GM12878 (cell line): Measurements from ENCODE around the gene CCDC87. TPM values are rescaled to one million over a fixed set of nuclear protein-coding genes. Genes with fewer than 3 reads are reported as not detected.

ENCODE experiments used
- ATAC-seq: fragments of 200-7000 bp; cut with Tn5 transposase; 3 replicates; pipeline ENCODE4 v1.9.1; 2020; ENCODE audit warnings: mild to moderate bottlenecking, moderate library complexity
- BruUV-seq: library from RNA; stranded (reverse); fragments of 400-500 nt; replicated peaks from 2 replicates; lab custom pipeline; 2021; lab: Mats Ljungman, UMichigan
- CTCF ChIA-PET: fragments of 300-600 bp; sonication (Branson Sonifier 250); formaldehyde crosslinking; extraction: SDS; loops from one replicate; lab custom pipeline; 2021; ENCODE audit warnings: inconsistent platforms; lab: Yijun Ruan, JAX
- POLR2A ChIA-PET: fragments of 350-600 bp; formaldehyde crosslinking; extraction: SDS; loops from one replicate; lab custom pipeline; 2021; ENCODE audit warnings: inconsistent platforms; lab: Charles Lee
- RAD21 ChIA-PET: fragments of 300-600 bp; sonication (Branson Sonifier 250); formaldehyde crosslinking; loops from one replicate; lab custom pipeline; 2023; ENCODE audit warnings: antibody characterized with exemption; ENCODE audit not compliant: unreplicated experiment; lab: Charles Lee
- SMC1A ChIA-PET: fragments of 300-600 bp; sonication (Branson Sonifier 250); formaldehyde crosslinking; loops from one replicate; lab custom pipeline; 2023; ENCODE audit not compliant: unreplicated experiment, uncharacterized antibody; lab: Charles Lee
- DNase-seq: peaks from one replicate; pipeline ENCODE4 v3.0.0-alpha.2; 2011; ENCODE audit warnings: low read depth, low spot score
- FAIRE-seq: peaks from 3 replicates; lab custom pipeline; 2011; peaks lifted over from hg19 to GRCh38; lab: Jason Lieb, UNC
- H2AFZ ChIP-seq: 2 replicates; pipeline ENCODE4 v1.6.0; 2011; ENCODE audit warnings: low read depth, low read length, control low read depth; ENCODE audit not compliant: control insufficient read depth
- H3K27ac ChIP-seq: 2 replicates; pipeline ENCODE4 v1.5.1; 2011; ENCODE audit warnings: control low read depth; ENCODE audit not compliant: control insufficient read depth, insufficient read depth
- H3K27me3 ChIP-seq, 2 experiments: replicated peaks in 1 of 2; 2 replicates each; pipeline versions ENCODE4 v1.6.0 to v1.6.1; 2011; ENCODE audit warnings: low read length in 1 of 2; ENCODE audit not compliant: control insufficient read depth in 2 of 2, insufficient read depth in 2 of 2
- H3K36me3 ChIP-seq, 2 experiments: 2 replicates each; pipeline ENCODE4 v1.5.1; 2011; ENCODE audit warnings: low read length in 1 of 2; ENCODE audit not compliant: control insufficient read depth in 2 of 2, insufficient read depth in 2 of 2
- H3K4me1 ChIP-seq: 2 replicates; pipeline ENCODE4 v1.6.1; 2011; ENCODE audit warnings: mild to moderate bottlenecking, low read length, moderate library complexity, mixed read lengths; ENCODE audit not compliant: control insufficient read depth, insufficient read depth
- H3K4me2 ChIP-seq: 2 replicates; pipeline ENCODE4 v1.6.0; 2011; ENCODE audit warnings: control low read depth; ENCODE audit not compliant: control insufficient read depth, insufficient read depth
- H3K4me3 ChIP-seq: fragments of 200-600 bp; sonication (generic); 2 replicates; pipeline ENCODE4 v1.5.1; 2016
- H3K79me2 ChIP-seq: 2 replicates; pipeline ENCODE4 v1.6.0; 2011; ENCODE audit warnings: low read length; ENCODE audit not compliant: control insufficient read depth, insufficient read depth
- H3K9ac ChIP-seq: 2 replicates; pipeline ENCODE4 v1.8.0; 2011; ENCODE audit warnings: low read length, control low read depth, mixed read lengths; ENCODE audit not compliant: control insufficient read depth, insufficient read depth
- H3K9me3 ChIP-seq: replicated peaks from 3 replicates; pipeline ENCODE4 v1.5.1; 2011; ENCODE audit warnings: mild to moderate bottlenecking, low read length; ENCODE audit not compliant: control insufficient read depth, insufficient read depth
- H4K20me1 ChIP-seq: 2 replicates; pipeline ENCODE4 v1.6.0; 2011; ENCODE audit not compliant: control insufficient read depth, insufficient read depth
- E2F4 ChIP-seq: IDR thresholded peaks from 2 replicates; pipeline ENCODE4 v1.6.1; 2012; ENCODE audit warnings: low read depth, low read length, improper control_type of control experiment
- KDM1A ChIP-seq: fragments of 200-600 bp; sonication (generic); IDR thresholded peaks from 2 replicates; pipeline ENCODE4 v1.6.1; 2016; ENCODE audit warnings: borderline replicate concordance
- NBN ChIP-seq: fragments of 450-650 bp; IDR thresholded peaks from 2 replicates; pipeline ENCODE4 v1.6.1; 2016
- PAX5 ChIP-seq: IDR thresholded peaks from 2 replicates; pipeline ENCODE4 v1.6.1; 2011; ENCODE audit warnings: low read depth, low read length, borderline replicate concordance
- RUNX3 ChIP-seq: IDR thresholded peaks from 2 replicates; pipeline ENCODE4 v1.6.1; 2012; ENCODE audit warnings: low read length, inconsistent platforms
- SIN3A ChIP-seq: IDR thresholded peaks from 2 replicates; pipeline ENCODE4 v1.6.1; 2012; ENCODE audit warnings: low read depth, low read length, improper control_type of control experiment
- SMAD1 ChIP-seq: fragments of 450-650 bp; IDR thresholded peaks from 2 replicates; pipeline ENCODE4 v1.6.1; 2018; ENCODE audit warnings: mild to moderate bottlenecking, low read depth; ENCODE audit not compliant: partially characterized antibody
- SUZ12 ChIP-seq: fragments of 200-600 bp; sonication (generic); IDR thresholded peaks from one replicate; pipeline ENCODE4 v1.6.1; 2018; ENCODE audit warnings: antibody characterized with exemption, mild to moderate bottlenecking; ENCODE audit not compliant: unreplicated experiment
- WGBS: methylation state at CpG from one replicate; pipeline ENCODE4 v1.1.6; 2016; ENCODE audit warnings: low lambda C conversion rate; ENCODE audit not compliant: insufficient replicate concordance, insufficient coverage; ENCODE audit errors: missing lambda C conversion rate; 5-methylcytosine and 5-hydroxymethylcytosine counted together
- in situ Hi-C: fragments of 300-500 bp; cut with MboI; formaldehyde crosslinking; loops from 9 replicates; pipeline ENCODE4 v1.14.3; 2018; ENCODE audit warnings: mixed read lengths
- intact Hi-C: fragments of 100-400 bp; cut with micrococcal nuclease; formaldehyde crosslinking; loops from one replicate; pipeline ENCODE4 v1.14.2; 2022; ENCODE audit not compliant: unreplicated experiment
- polyA plus RNA-seq, 11 experiments: library from polyadenylated mRNA; depleted of rRNA in 4 of 11; unstranded in 6 of 11; stranded (reverse) in 5 of 11; fragments of >200 nt; fragmentation: Nextera tagmentation in 4 of 11; fragmentation: Illumina TruSeq in 1 of 11; extraction: Ambion mirVana in 4 of 11; extraction: Trizol in 1 of 11; gene quantifications; 1 replicate in 1 of 11; 2 replicates in 10 of 11; pipeline versions ENCODE4 v1.2.1 to v1.2.3, GENCODE V29; 2011 to 2016; ENCODE audit warnings: inconsistent platforms in 2 of 11, missing spikeins in 2 of 11, low read depth in 1 of 11
- total RNA-seq, 4 experiments: library from RNA; depleted of rRNA in 3 of 4; stranded (reverse); fragments of >200 nt in 3 of 4; fragmentation: Illumina TruSeq in 1 of 4; extraction: Trizol in 1 of 4; gene quantifications; 2 replicates each; pipeline versions ENCODE4 v1.2.1 to v1.2.3, GENCODE V29; 2013 to 2021

The CCDC87 gene
- total and polyA plus RNA-seq, 10 of the 15 experiments (the other 5 are each of a cell fraction or from before 2014, with no cell fraction given): 0.02 to 0.17 (median 0.09) TPM; not detected in 3

DNA sequence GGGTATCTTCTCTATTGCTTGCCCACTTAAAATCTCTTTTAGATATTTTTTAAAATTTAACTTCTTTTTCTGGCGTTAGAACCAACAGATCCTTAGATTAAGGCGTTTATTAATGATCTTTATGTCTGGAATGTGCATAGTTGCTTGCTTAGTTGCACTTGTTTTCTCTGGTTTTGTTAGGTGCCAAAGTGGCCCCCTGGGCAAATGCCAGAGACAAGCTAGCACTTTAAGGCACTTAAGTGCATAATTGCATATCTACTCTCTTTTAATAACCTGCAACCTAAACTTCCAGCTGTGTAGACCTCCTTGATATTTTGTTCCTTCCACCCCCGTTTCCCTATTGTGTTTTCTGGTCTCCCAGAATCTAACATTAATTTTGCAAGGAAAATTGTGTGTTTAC is 49.0 kb upstream of the CCDC87 start:
- intact Hi-C loops (no loop called here), in situ Hi-C loops (no loop called here)
- Histone ChIP-seq H3K4me3 (peak overlapping the region; percentile 90), H3K27me3 (no peaks in the 10 kb centered on the region), H3K9me3 (no peaks in the 10 kb centered on the region), H2AFZ (no peak overlapping the region), H3K4me1 (peaks cover 25% of the 10 kb centered on the region), H4K20me1 (peaks cover 18% of the 10 kb centered on the region), H3K4me2 (peak overlapping the region; percentile 69), H3K9ac (peak overlapping the region; percentile 13; the same call in 1 of the 2 replicates), H3K79me2 (peaks cover 91% of the 10 kb centered on the region), H3K36me3 (peaks cover 18 to 44% of the 10 kb centered on the region in 2 experiments), H3K27ac (no peak overlapping the region)
- FAIRE-seq: no peak
- POLR2A ChIA-PET: interaction anchor here (1.4 to 1.5 kb wide), 2 partner anchors 11 to 21 kb away, joined by 4 to 5 read pairs; no protein-coding TSS in a partner anchor
- no peak for DNase-seq
- RAD21 ChIA-PET: interaction anchor here (2.0 to 2.1 kb wide), 2 partner anchors 36 to 51 kb away, joined by 4 to 6 read pairs; partner anchors contain the start of gene RBM4B
- WGBS: 35% methylated on average over 3 of the region's 3 CpGs
- no peak for ATAC-seq
- SMC1A ChIA-PET: interaction anchor here (1.1 to 1.2 kb wide), 2 partner anchors 11 to 33 kb away, joined by 3 to 5 read pairs; no protein-coding TSS in a partner anchor
- TF ChIP-seq SUZ12 (no peak), SMAD1 (no peak), PAX5 (no peak), KDM1A (no peak), RUNX3 (no peak), SIN3A (no peak), NBN (no peak), E2F4 (no peak)
- CTCF ChIA-PET: interaction anchor here (0.7 to 2.0 kb wide), 5 partner anchors 11 to 211 kb away, joined by 3 to 6 read pairs (median 3); partner anchors contain the start of gene RBM4B
- no TSS peak for BruUV-seq
